H1 (cell line): ENCODE data around the gene IPO7. TPM values are rescaled to one million over a fixed set of nuclear protein-coding genes. Genes with fewer than 3 reads are reported as not detected.

Experiments
- CTCF ChIA-PET: fragments of 300-600 bp; sonication (Branson Sonifier 250); formaldehyde crosslinking; loops from one replicate; lab custom pipeline; 2021; ENCODE audit not compliant: partially characterized antibody; lab: Charles Lee
- POLR2A ChIA-PET: fragments of 300-600 bp; sonication (Branson Sonifier 250); formaldehyde crosslinking; loops from one replicate; lab custom pipeline; 2021; ENCODE audit warnings: inconsistent platforms; ENCODE audit not compliant: partially characterized antibody; lab: Charles Lee
- DNase-seq, 2 experiments: peaks; one replicate each; pipeline versions ENCODE4 v3.0.0 to v3.0.0-alpha.2; 2010 to 2022; ENCODE audit warnings: low spot score in 2 of 2, low read depth in 1 of 2, mixed read lengths in 1 of 2
- FAIRE-seq: peaks from 2 replicates; lab custom pipeline; 2011; peaks lifted over from hg19 to GRCh38; lab: Jason Lieb, UNC
- H2AFZ ChIP-seq: 2 replicates; pipeline ENCODE4 v1.8.1; 2012; ENCODE audit warnings: low read length, inconsistent platforms
- H2AK5ac ChIP-seq: 2 replicates; pipeline ENCODE4 v1.6.1; 2013; ENCODE audit warnings: low read depth, low read length
- H2BK120ac ChIP-seq: replicated peaks from 2 replicates; pipeline ENCODE3; 2013; ENCODE audit warnings: low read depth, low read length, inconsistent platforms
- H2BK12ac ChIP-seq: 2 replicates; pipeline ENCODE4 v1.6.1; 2013; ENCODE audit warnings: low read depth, low read length
- H2BK15ac ChIP-seq: 2 replicates; pipeline ENCODE4 v1.6.1; 2013; ENCODE audit warnings: low read length
- H2BK20ac ChIP-seq: 2 replicates; pipeline ENCODE4 v1.6.1; 2013; ENCODE audit warnings: low read length
- H2BK5ac ChIP-seq: 2 replicates; pipeline ENCODE4 v1.6.1; 2013; ENCODE audit warnings: low read depth, low read length
- H3K14ac ChIP-seq: 2 replicates; pipeline ENCODE4 v1.6.1; 2013; ENCODE audit warnings: inconsistent platforms; ENCODE audit not compliant: insufficient read length
- H3K18ac ChIP-seq: 2 replicates; pipeline ENCODE4 v1.6.1; 2013; ENCODE audit warnings: low read length; ENCODE audit errors: extremely low read depth
- H3K23ac ChIP-seq: 2 replicates; pipeline ENCODE4 v1.6.1; 2013; ENCODE audit warnings: inconsistent platforms; ENCODE audit not compliant: insufficient read length
- H3K23me2 ChIP-seq: 2 replicates; pipeline ENCODE4 v1.6.1; 2013; ENCODE audit warnings: low read depth, low read length
- H3K27ac ChIP-seq: 2 replicates; pipeline ENCODE4 v1.6.1; 2011; ENCODE audit warnings: low read depth, low read length, inconsistent platforms
- H3K27me3 ChIP-seq, 4 experiments: replicated peaks in 1 of 4; 1 replicate in 1 of 4; 2 replicates in 3 of 4; pipeline versions ENCODE4 v1.6.1 to v1.8.1; 2011 to 2013; ENCODE audit warnings: low read length in 3 of 4, mild to moderate bottlenecking in 3 of 4, inconsistent platforms in 2 of 4, mixed read lengths in 2 of 4, moderate library complexity in 1 of 4; ENCODE audit not compliant: control insufficient read depth in 3 of 4, insufficient read depth in 3 of 4; ENCODE audit errors: extremely low read depth in 1 of 4
- H3K36me3 ChIP-seq, 4 experiments: 2 replicates each; pipeline versions ENCODE4 v1.6.1 to v1.8.1; 2011 to 2013; ENCODE audit warnings: mild to moderate bottlenecking in 4 of 4, low read length in 3 of 4, moderate library complexity in 2 of 4, control low read depth in 1 of 4, inconsistent platforms in 1 of 4; ENCODE audit not compliant: insufficient read depth in 4 of 4, control insufficient read depth in 2 of 4
- H3K4ac ChIP-seq: replicated peaks from 2 replicates; pipeline ENCODE3; 2013; ENCODE audit warnings: low read length, low read depth, mixed read lengths, inconsistent platforms; ENCODE audit not compliant: insufficient read length
- H3K4me1 ChIP-seq, 4 experiments: replicated peaks in 1 of 4; 1 replicate in 1 of 4; 2 replicates in 3 of 4; pipeline versions ENCODE4 v1.6.1 to v1.8.1; 2011 to 2013; ENCODE audit warnings: low read length in 3 of 4, inconsistent platforms in 2 of 4, mixed read lengths in 1 of 4; ENCODE audit not compliant: insufficient read depth in 4 of 4, control insufficient read depth in 3 of 4
- H3K4me2 ChIP-seq, 2 experiments: 2 replicates each; pipeline versions ENCODE4 v1.6.1 to v1.8.1; 2011 to 2013; ENCODE audit warnings: low read depth in 2 of 2, low read length in 2 of 2, control low read depth in 1 of 2, inconsistent platforms in 1 of 2, mild to moderate bottlenecking in 1 of 2; ENCODE audit not compliant: insufficient read depth in 1 of 2
- H3K4me3 ChIP-seq, 4 experiments: fragments of 200-600, 300-600 bp in 1 of 4; sonication (generic), shearing (Covaris generic), sonication (Bioruptor Twin) in 1 of 4; 2 replicates each; pipeline versions ENCODE4 v1.5.1 to v1.8.1; 2011 to 2016; ENCODE audit warnings: low read length in 4 of 4, low read depth in 3 of 4, control low read depth in 2 of 4, inconsistent platforms in 2 of 4, mild to moderate bottlenecking in 2 of 4, mixed read lengths in 1 of 4, moderate library complexity in 1 of 4; ENCODE audit not compliant: insufficient read depth in 2 of 4; ENCODE audit errors: extremely low read depth in 1 of 4
- H3K56ac ChIP-seq: replicated peaks from 2 replicates; pipeline ENCODE3; 2013; ENCODE audit warnings: low read depth, mild to moderate bottlenecking, mixed read lengths, low read length, inconsistent platforms; ENCODE audit not compliant: insufficient read length
- H3K79me1 ChIP-seq: 2 replicates; pipeline ENCODE4 v1.6.1; 2013; ENCODE audit warnings: low read depth, low read length, control low read depth
- H3K79me2 ChIP-seq, 2 experiments: 2 replicates each; pipeline versions ENCODE4 v1.6.1 to v1.8.1; 2012 to 2013; ENCODE audit warnings: low read length in 2 of 2, mild to moderate bottlenecking in 2 of 2, inconsistent platforms in 1 of 2; ENCODE audit not compliant: insufficient read depth in 2 of 2, control insufficient read depth in 1 of 2
- H3K9ac ChIP-seq, 4 experiments: replicated peaks in 1 of 4; 1 replicate in 1 of 4; 2 replicates in 3 of 4; pipeline versions ENCODE4 v1.6.1 to v1.8.1; 2011 to 2013; ENCODE audit warnings: low read depth in 3 of 4, low read length in 3 of 4, control low read depth in 2 of 4, mild to moderate bottlenecking in 2 of 4, moderate library complexity in 2 of 4, inconsistent platforms in 1 of 4; ENCODE audit errors: extremely low read depth in 1 of 4
- H3K9me3 ChIP-seq, 2 experiments: 2 replicates each; pipeline versions ENCODE4 v1.6.1 to v1.8.1; 2012 to 2013; ENCODE audit warnings: mild to moderate bottlenecking in 2 of 2, moderate library complexity in 2 of 2, control low read depth in 1 of 2, inconsistent platforms in 1 of 2, low read depth in 1 of 2, low read length in 1 of 2, mixed read lengths in 1 of 2; ENCODE audit not compliant: insufficient read depth in 2 of 2
- H4K20me1 ChIP-seq, 2 experiments: replicated peaks in 1 of 2; 2 replicates each; pipeline versions ENCODE3 to v1.8.1; 2011 to 2013; ENCODE audit warnings: inconsistent platforms in 2 of 2, low read length in 2 of 2, mild to moderate bottlenecking in 1 of 2; ENCODE audit not compliant: insufficient read depth in 2 of 2, control insufficient read depth in 1 of 2
- H4K5ac ChIP-seq: 2 replicates; pipeline ENCODE4 v1.6.1; 2013; ENCODE audit warnings: low read length, low read depth, mixed read lengths, inconsistent platforms; ENCODE audit not compliant: insufficient read length
- H4K8ac ChIP-seq: 2 replicates; pipeline ENCODE4 v1.8.0; 2013; ENCODE audit warnings: mild to moderate bottlenecking, moderate library complexity, low read length, inconsistent platforms; ENCODE audit not compliant: insufficient read depth; ENCODE audit errors: extremely low read depth
- H4K91ac ChIP-seq: replicated peaks from 2 replicates; pipeline ENCODE3; 2013; ENCODE audit warnings: low read length, mixed read lengths, inconsistent platforms; ENCODE audit not compliant: insufficient read length
- WGBS, 2 experiments: shearing (Covaris generic) in 1 of 2; methylation state at CpG; one replicate each; pipeline versions ENCODE4 v1.1.6 to v1.1.7; 2013 to 2015; ENCODE audit warnings: low lambda C conversion rate in 2 of 2, mixed read lengths in 2 of 2, inconsistent platforms in 1 of 2, low coverage in 1 of 2, missing lambda C conversion rate in 1 of 2; ENCODE audit not compliant: insufficient replicate concordance in 2 of 2, insufficient coverage in 1 of 2, insufficient read length in 1 of 2; ENCODE audit errors: extremely low coverage in 1 of 2, missing lambda C conversion rate in 1 of 2; 5-methylcytosine and 5-hydroxymethylcytosine counted together
- polyA plus RNA-seq, 7 experiments: library from polyadenylated mRNA; depleted of rRNA in 3 of 7; stranded (reverse) in 5 of 7; unstranded in 2 of 7; fragments of >200 nt in 5 of 7; fragments of 200-250 nt in 2 of 7; gene quantifications; 1 replicate in 5 of 7; 2 replicates in 1 of 7; 4 replicates in 1 of 7; pipeline versions ENCODE4 v1.2.1 to v1.2.3, GENCODE V29; 2011 to 2013; ENCODE audit warnings: missing spikeins in 2 of 7, mixed read lengths in 2 of 7
- total RNA-seq: library from RNA; stranded (reverse); fragmentation: NEBNext Ultra II Directional; extraction: Animal tissue kit (Norgen Biotek cat#: 25700); gene quantifications from 2 replicates; pipeline ENCODE4 v1.2.1, GENCODE V29; 2021

Gene IPO7
- total and polyA plus RNA-seq, 2 of the 8 experiments (the other 6 are each of a cell fraction or from before 2014, with no cell fraction given), result 45.9 to 259 TPM

GRCh38 chr11:9462172-9462799, 77.8 kb downstream of the IPO7 start:
- Histone ChIP-seq H3K4me1 (no peaks in the 10 kb centered on the region; a peak in 1 of 7 replicates), H3K9ac (peak overlapping the region in 2 of 4 experiments; percentile 88 to 89; a peak in 4 of 7 replicates), H3K36me3 (no peaks in the 10 kb centered on the region), H4K5ac (no peak overlapping the region), H2BK20ac (no peak overlapping the region), H2BK5ac (no peak overlapping the region), H4K8ac (no peak overlapping the region), H2BK120ac (no peak overlapping the region), H3K4ac (no peak overlapping the region), H4K91ac (no peak overlapping the region), H3K18ac (no peak overlapping the region), H3K23me2 (0 out of 2 replicates have a peak, but pooled peaks cover 2% of the 10 kb centered on the region), H2BK12ac (no peak overlapping the region), H3K56ac (no peak overlapping the region), H3K79me1 (no peaks in the 10 kb centered on the region), H3K27ac (no peak overlapping the region; the same call in 1 of the 2 replicates), H3K4me2 (peak overlapping the region; percentile 73 to 76; a peak in 3 of 4 replicates), H3K9me3 (no peaks in the 10 kb centered on the region), H4K20me1 (no peaks in the 10 kb centered on the region), H3K4me3 (peak overlapping the region; percentile 79 to 94 (median 86); a peak in 6 of 8 replicates), H2AFZ (no peak overlapping the region), H3K27me3 (no peaks in the 10 kb centered on the region), H3K14ac (no peak overlapping the region), H3K23ac (no peak overlapping the region), H2BK15ac (no peak overlapping the region), H3K79me2 (peaks cover 0 to 61% of the 10 kb centered on the region in 2 experiments; a peak in 3 of 4 replicates), H2AK5ac (no peak overlapping the region)
- FAIRE-seq, result no peak
- DNase-seq, result no peak
- CTCF ChIA-PET, result no interaction called here
- POLR2A ChIA-PET, result interaction anchor here (0.6 to 4.7 kb wide), 10 partner anchors 10 to 1058 kb away, joined by 3 to 78 read pairs (median 8); partner anchors contain the start of genes IPO7 and WEE1
- WGBS, 2 experiments, result 92% methylated on average over 16 of the region's 16 CpGs; no CpG with 5 or more reads in 1 of the 2 experiments
